ENCODE results near the gene MYLK2. TPM values are rescaled to one million over a fixed set of nuclear protein-coding genes. Genes with fewer than 3 reads are reported as not detected.

The MYLK2 gene
- total RNA-seq, 2 experiments from 2014 or later = 0.21 to 0.36 TPM

Other genes starting within 250 kb of the MYLK2 start
- under 1 TPM; 0.36 to 0.37 TPM for gene ID1, start 214.1 kb upstream of the MYLK2 start, total RNA-seq
- gene COX4I2, start 181.4 kb upstream of the MYLK2 start, total RNA-seq = not detected
- gene BCL2L1, start 96.5 kb upstream of the MYLK2 start, total RNA-seq = 100 to 1,000 TPM; 196 to 206 TPM
- gene TPX2, start 80.1 kb upstream of the MYLK2 start, total RNA-seq = 100 to 1,000 TPM; 111 TPM
- gene FOXS1, start 26.2 kb downstream of the MYLK2 start, total RNA-seq = not detected
- not detected for gene DUSP15, start 51.2 kb downstream of the MYLK2 start, total RNA-seq
- not detected for gene TTLL9, start 51.3 kb downstream of the MYLK2 start, total RNA-seq
- 10 to 100 TPM; 20.2 to 22.0 TPM for gene PDRG1, start 132.7 kb downstream of the MYLK2 start, total RNA-seq
- gene XKR7, start 148.8 kb downstream of the MYLK2 start, total RNA-seq = under 1 TPM; 0.04 TPM
- not detected for gene CCM2L, start 191.1 kb downstream of the MYLK2 start, total RNA-seq
- gene HCK, start 232.9 kb downstream of the MYLK2 start, total RNA-seq = not detected